Measurements from ENCODE around the gene SCARF2. TPM values are rescaled to one million over a fixed set of nuclear protein-coding genes. Genes with fewer than 3 reads are reported as not detected.

Gene SCARF2
- total and polyA plus RNA-seq, 2 of the 8 experiments (the other 6 are each of a cell fraction or from before 2014, with no cell fraction given) = 4.2 to 9.8 TPM

DNA sequence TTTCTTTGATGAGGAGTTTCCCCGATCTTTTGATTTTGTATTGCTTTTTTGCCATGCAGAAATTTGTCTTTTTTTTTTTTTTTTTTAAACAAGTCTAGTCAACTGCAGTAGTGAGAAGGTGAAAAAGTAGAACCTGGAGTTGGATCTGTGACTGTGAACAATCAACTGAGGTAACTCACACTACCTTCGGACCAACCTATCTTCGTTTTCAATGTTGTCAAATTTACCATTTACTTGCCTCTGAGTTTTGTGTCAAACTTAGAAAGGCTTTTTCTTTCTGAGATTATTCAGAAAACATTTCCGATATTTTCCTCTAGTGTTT is 37.5 kb upstream of the SCARF2 start:
- H3K4me2 ChIP-seq (ENCODE audit: insufficient read depth in 1 of 2, low read depth in 2 of 2, low read length in 2 of 2) = no peak overlapping the region
- H2BK12ac ChIP-seq (ENCODE audit: low read depth, low read length) = no peak overlapping the region
- no peaks in the 10 kb centered on the region for H3K4me1 ChIP-seq (replicated peaks in 1 of 4; ENCODE audit: control insufficient read depth in 3 of 4, insufficient read depth in 4 of 4, low read length in 3 of 4)
- H3K79me2 ChIP-seq (ENCODE audit: control insufficient read depth in 1 of 2, insufficient read depth in 2 of 2, low read length in 2 of 2) = no peaks in the 10 kb centered on the region
- no peak overlapping the region for H3K27ac ChIP-seq (ENCODE audit: low read depth, low read length)
- no peak overlapping the region for H4K8ac ChIP-seq (ENCODE audit: extremely low read depth, insufficient read depth, low read length)
- no peak overlapping the region for H3K56ac ChIP-seq (replicated peaks; ENCODE audit: insufficient read length, low read depth, low read length)
- H4K91ac ChIP-seq (replicated peaks; ENCODE audit: insufficient read length, low read length) = no peak overlapping the region
- no peak overlapping the region for H4K5ac ChIP-seq (ENCODE audit: insufficient read length, low read depth, low read length)
- 91% methylated on average over 4 of the region's 4 CpGs; no CpG with 5 or more reads in 1 of the 2 experiments for WGBS, 2 experiments (ENCODE audit: extremely low coverage in 1 of 2, insufficient coverage in 1 of 2, insufficient read length in 1 of 2, insufficient replicate concordance in 2 of 2, low coverage in 1 of 2, low lambda C conversion rate in 2 of 2, missing lambda C conversion rate in 1 of 2)
- DNase-seq (ENCODE audit: low read depth in 1 of 2, low spot score in 2 of 2) (no peak), FAIRE-seq (no peak)
- TF ChIP-seq PHF8 (conservative IDR thresholded peaks at IDR 0.05; ENCODE audit: low read depth, low read length) = no peak
- no peak for TF ChIP-seq SUZ12 (IDR thresholded peaks at IDR 0.05; ENCODE audit: low read length)
- no peak for TF ChIP-seq RFX5 (IDR thresholded peaks at IDR 0.05; ENCODE audit: borderline replicate concordance, low read depth, low read length)
- no peak for TF ChIP-seq SP2 (IDR thresholded peaks at IDR 0.05; ENCODE audit: low read length)
- ChIA-PET POLR2A (ENCODE audit: partially characterized antibody) (no interaction called here), CTCF (ENCODE audit: partially characterized antibody) (no interaction called here)
- no peak overlapping the region for H2AFZ ChIP-seq (ENCODE audit: low read length)
- no peaks in the 10 kb centered on the region for H4K20me1 ChIP-seq (replicated peaks in 1 of 2; ENCODE audit: control insufficient read depth in 1 of 2, insufficient read depth in 2 of 2, low read length in 2 of 2)
- H3K18ac ChIP-seq (ENCODE audit: extremely low read depth, low read length) = no peak overlapping the region
- no peak overlapping the region for H3K9ac ChIP-seq (replicated peaks in 1 of 4; ENCODE audit: extremely low read depth in 1 of 4, low read depth in 3 of 4, low read length in 3 of 4)
- no peaks in the 10 kb centered on the region for H3K79me1 ChIP-seq (ENCODE audit: low read depth, low read length)
- H2BK15ac ChIP-seq (ENCODE audit: low read length) = no peak overlapping the region
- no peaks in the 10 kb centered on the region for H3K27me3 ChIP-seq (replicated peaks in 1 of 4; ENCODE audit: control insufficient read depth in 3 of 4, extremely low read depth in 1 of 4, insufficient read depth in 3 of 4, low read length in 3 of 4)
- H3K23me2 ChIP-seq (ENCODE audit: low read depth, low read length) = no peaks in the 10 kb centered on the region; the same call in 1 of the 2 replicates
- H3K14ac ChIP-seq (ENCODE audit: insufficient read length) = no peak overlapping the region
- no peak overlapping the region for H2BK120ac ChIP-seq (replicated peaks; ENCODE audit: low read depth, low read length)
- H3K4me3 ChIP-seq (ENCODE audit: extremely low read depth in 1 of 4, insufficient read depth in 2 of 4, low read depth in 3 of 4, low read length in 4 of 4) = no peak overlapping the region
- H2BK5ac ChIP-seq (ENCODE audit: low read depth, low read length) = no peak overlapping the region
- no peak overlapping the region for H3K23ac ChIP-seq (ENCODE audit: insufficient read length)
- H3K4ac ChIP-seq (replicated peaks; ENCODE audit: insufficient read length, low read depth, low read length) = no peak overlapping the region
- no peak overlapping the region for H2AK5ac ChIP-seq (ENCODE audit: low read depth, low read length)
- H3K36me3 ChIP-seq (ENCODE audit: control insufficient read depth in 2 of 4, insufficient read depth in 4 of 4, low read length in 3 of 4) = no peaks in the 10 kb centered on the region
- peaks cover 0 to 3% of the 10 kb centered on the region in 2 experiments; a peak in 1 of 4 replicates for H3K9me3 ChIP-seq (ENCODE audit: insufficient read depth in 2 of 2, low read depth in 1 of 2, low read length in 1 of 2)
- no peak overlapping the region for H2BK20ac ChIP-seq (ENCODE audit: low read length)
